ENCODE results near the gene SAMD5.

DNA sequence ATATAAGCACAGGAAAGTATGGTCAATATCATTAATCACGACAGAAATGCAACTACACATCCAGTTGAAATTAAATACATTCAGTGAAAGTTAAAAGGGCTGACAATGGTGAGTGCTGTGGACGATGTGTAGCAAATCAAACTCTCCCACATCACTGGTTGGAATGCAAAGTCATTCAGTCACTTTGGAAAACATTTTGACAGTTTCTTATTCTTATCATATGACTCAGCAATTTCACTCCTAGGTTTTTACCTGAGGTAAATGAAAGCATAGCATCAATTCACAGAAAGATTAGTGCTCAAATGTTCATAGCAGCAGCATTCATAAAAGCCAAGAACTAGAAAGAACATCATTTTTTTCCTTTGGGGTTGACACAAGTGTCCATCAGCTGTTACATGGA lies 28.6 kb upstream of the SAMD5 start:
- TF ChIP-seq HDAC2 (IDR thresholded peaks at IDR 0.05): no peak
- TF ChIP-seq POLR2A (IDR thresholded peaks at IDR 0.05; ENCODE audit: low read length): no peak
- no peak for TF ChIP-seq MYC (IDR thresholded peaks at IDR 0.05; ENCODE audit: borderline replicate concordance, low read length)
- TF ChIP-seq, protein P1, sequence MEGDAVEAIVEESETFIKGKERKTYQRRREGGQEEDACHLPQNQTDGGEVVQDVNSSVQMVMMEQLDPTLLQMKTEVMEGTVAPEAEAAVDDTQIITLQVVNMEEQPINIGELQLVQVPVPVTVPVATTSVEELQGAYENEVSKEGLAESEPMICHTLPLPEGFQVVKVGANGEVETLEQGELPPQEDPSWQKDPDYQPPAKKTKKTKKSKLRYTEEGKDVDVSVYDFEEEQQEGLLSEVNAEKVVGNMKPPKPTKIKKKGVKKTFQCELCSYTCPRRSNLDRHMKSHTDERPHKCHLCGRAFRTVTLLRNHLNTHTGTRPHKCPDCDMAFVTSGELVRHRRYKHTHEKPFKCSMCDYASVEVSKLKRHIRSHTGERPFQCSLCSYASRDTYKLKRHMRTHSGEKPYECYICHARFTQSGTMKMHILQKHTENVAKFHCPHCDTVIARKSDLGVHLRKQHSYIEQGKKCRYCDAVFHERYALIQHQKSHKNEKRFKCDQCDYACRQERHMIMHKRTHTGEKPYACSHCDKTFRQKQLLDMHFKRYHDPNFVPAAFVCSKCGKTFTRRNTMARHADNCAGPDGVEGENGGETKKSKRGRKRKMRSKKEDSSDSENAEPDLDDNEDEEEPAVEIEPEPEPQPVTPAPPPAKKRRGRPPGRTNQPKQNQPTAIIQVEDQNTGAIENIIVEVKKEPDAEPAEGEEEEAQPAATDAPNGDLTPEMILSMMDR (IDR thresholded peaks at IDR 0.05): no peak
- TF ChIP-seq, protein P2, sequence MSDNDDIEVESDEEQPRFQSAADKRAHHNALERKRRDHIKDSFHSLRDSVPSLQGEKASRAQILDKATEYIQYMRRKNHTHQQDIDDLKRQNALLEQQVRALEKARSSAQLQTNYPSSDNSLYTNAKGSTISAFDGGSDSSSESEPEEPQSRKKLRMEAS (IDR thresholded peaks at IDR 0.05): no peak
- TF ChIP-seq CBX8 (IDR thresholded peaks at IDR 0.05): no peak
- no peak for TF ChIP-seq HOXA7 (CRISPR knock-in tag; IDR thresholded peaks at IDR 0.05)
